GM19397 (cell line): Measurements from ENCODE around the gene BBC3.

ENCODE experiments used
- ATAC-seq: cut with Tn5 transposase; IDR thresholded peaks from one replicate; pipeline ENCODE4 v1.9.1; 2021; ENCODE audit warnings: mild to moderate bottlenecking, moderate library complexity; ENCODE audit not compliant: unreplicated experiment

BBC3 gene

GRCh38 chr19:47231215-47232054 lies 436 bp upstream of the BBC3 start:
- peak; percentile 34 for ATAC-seq

GRCh38 chr19:47230054-47230920 lies 712 bp downstream of the BBC3 start:
- no peak for ATAC-seq

GRCh38 chr19:47229676-47230053 lies 1.3 kb downstream of the BBC3 start:
- no peak for ATAC-seq

GRCh38 chr19:47228937-47229675 lies 1.9 kb downstream of the BBC3 start:
- ATAC-seq: no peak

- ATAC-seq: no peak
These were observed 2.6 kb downstream of the BBC3 start for GRCh38 chr19:47228168-47228936.

- no peak for ATAC-seq
These were observed 3.4 kb downstream of the BBC3 start for GRCh38 chr19:47227352-47228167.

- peak; percentile 15 for ATAC-seq
These were observed 4.3 kb downstream of the BBC3 start for GRCh38 chr19:47226426-47227351.

- peak; percentile 46 for ATAC-seq
These were observed 5.1 kb downstream of the BBC3 start for GRCh38 chr19:47225746-47226425.

- ATAC-seq: no peak
These were observed 9.1 kb downstream of the BBC3 start for GRCh38 chr19:47221890-47222289.

- ATAC-seq: no peak
These were observed 9.7 kb downstream of the BBC3 start for GRCh38 chr19:47221080-47221841.

GRCh38 chr19:47215581-47215980 lies 15.4 kb downstream of the BBC3 start:
- ATAC-seq: no peak

GRCh38 chr19:47210689-47211316 lies 20.2 kb downstream of the BBC3 start:
- ATAC-seq: no peak

- no peak for ATAC-seq
These were observed 20.9 kb downstream of the BBC3 start for GRCh38 chr19:47210180-47210490.

GRCh38 chr19:47209319-47210179 lies 21.4 kb downstream of the BBC3 start:
- ATAC-seq: no peak

- ATAC-seq: no peak
These were observed 27.7 kb downstream of the BBC3 start for GRCh38 chr19:47203254-47203653.

GRCh38 chr19:47200530-47200929 lies 30.5 kb downstream of the BBC3 start:
- ATAC-seq: no peak
